ENCODE measurements around the gene CITED4. TPM values are rescaled to one million over a fixed set of nuclear protein-coding genes. Genes with fewer than 3 reads are reported as not detected.
A peak's percentile ranks its signal among the peaks of the same experiment; 100 is the strongest.

The CITED4 gene
- total and polyA plus RNA-seq, 9 of the 15 experiments (the other 6 are each of a cell fraction or from before 2014, with no cell fraction given), result 0.11 to 1.2 (median 0.17) TPM; not detected in 2

- TF ChIP-seq ZC3H4 (CRISPR knock-in tag; IDR thresholded peaks at IDR 0.05; ENCODE audit: borderline replicate concordance), result no peak
- TF ChIP-seq SIN3A (IDR thresholded peaks at IDR 0.05; ENCODE audit: borderline replicate concordance in 2 of 2, control insufficient read depth in 1 of 2, low read depth in 2 of 2, low read length in 2 of 2), result no peak
- no peak for TF ChIP-seq SOX6 (IDR thresholded peaks at IDR 0.05)
- TF ChIP-seq NR4A1 (CRISPR knock-in tag; IDR thresholded peaks at IDR 0.05), result no peak
- 0 out of 2 replicates have a peak, but pooled peaks have one; percentile 58 for TF ChIP-seq NR4A1 (tag; IDR thresholded peaks at IDR 0.05)
- no peak for TF ChIP-seq OTX1 (CRISPR knock-in tag; IDR thresholded peaks at IDR 0.05)
- peak; percentile 46 for TF ChIP-seq ZFX (CRISPR knock-in tag; IDR thresholded peaks at IDR 0.05)
- TF ChIP-seq EWSR1 (IDR thresholded peaks at IDR 0.05; ENCODE audit: borderline replicate concordance, low read depth, partially characterized antibody), result no peak
- TF ChIP-seq ZNF655 (CRISPR knock-in tag; IDR thresholded peaks at IDR 0.05), result no peak
- TF ChIP-seq CREB3L1 (IDR thresholded peaks at IDR 0.05; ENCODE audit: borderline replicate concordance, low read depth), result no peak
- TF ChIP-seq L3MBTL2 (IDR thresholded peaks at IDR 0.05), result no peak
- TF ChIP-seq, protein P1, sequence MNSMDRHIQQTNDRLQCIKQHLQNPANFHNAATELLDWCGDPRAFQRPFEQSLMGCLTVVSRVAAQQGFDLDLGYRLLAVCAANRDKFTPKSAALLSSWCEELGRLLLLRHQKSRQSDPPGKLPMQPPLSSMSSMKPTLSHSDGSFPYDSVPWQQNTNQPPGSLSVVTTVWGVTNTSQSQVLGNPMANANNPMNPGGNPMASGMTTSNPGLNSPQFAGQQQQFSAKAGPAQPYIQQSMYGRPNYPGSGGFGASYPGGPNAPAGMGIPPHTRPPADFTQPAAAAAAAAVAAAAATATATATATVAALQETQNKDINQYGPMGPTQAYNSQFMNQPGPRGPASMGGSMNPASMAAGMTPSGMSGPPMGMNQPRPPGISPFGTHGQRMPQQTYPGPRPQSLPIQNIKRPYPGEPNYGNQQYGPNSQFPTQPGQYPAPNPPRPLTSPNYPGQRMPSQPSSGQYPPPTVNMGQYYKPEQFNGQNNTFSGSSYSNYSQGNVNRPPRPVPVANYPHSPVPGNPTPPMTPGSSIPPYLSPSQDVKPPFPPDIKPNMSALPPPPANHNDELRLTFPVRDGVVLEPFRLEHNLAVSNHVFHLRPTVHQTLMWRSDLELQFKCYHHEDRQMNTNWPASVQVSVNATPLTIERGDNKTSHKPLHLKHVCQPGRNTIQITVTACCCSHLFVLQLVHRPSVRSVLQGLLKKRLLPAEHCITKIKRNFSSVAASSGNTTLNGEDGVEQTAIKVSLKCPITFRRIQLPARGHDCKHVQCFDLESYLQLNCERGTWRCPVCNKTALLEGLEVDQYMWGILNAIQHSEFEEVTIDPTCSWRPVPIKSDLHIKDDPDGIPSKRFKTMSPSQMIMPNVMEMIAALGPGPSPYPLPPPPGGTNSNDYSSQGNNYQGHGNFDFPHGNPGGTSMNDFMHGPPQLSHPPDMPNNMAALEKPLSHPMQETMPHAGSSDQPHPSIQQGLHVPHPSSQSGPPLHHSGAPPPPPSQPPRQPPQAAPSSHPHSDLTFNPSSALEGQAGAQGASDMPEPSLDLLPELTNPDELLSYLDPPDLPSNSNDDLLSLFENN (IDR thresholded peaks at IDR 0.05; ENCODE audit: low read depth in 2 of 2, low read length in 2 of 2), result no peak
- 0 out of 2 replicates have a peak, but pooled peaks have one; percentile 26 for TF ChIP-seq SMAD4 (CRISPR knock-in tag; conservative IDR thresholded peaks at IDR 0.05)
- TF ChIP-seq DMBX1 (CRISPR knock-in tag; IDR thresholded peaks at IDR 0.05; ENCODE audit: borderline replicate concordance), result 0 out of 2 replicates have a peak, but pooled peaks have one; percentile 57
- no peak for TF ChIP-seq ZNF609 (CRISPR knock-in tag; IDR thresholded peaks at IDR 0.05; ENCODE audit: borderline replicate concordance)
- TF ChIP-seq ZKSCAN3 (CRISPR knock-in tag; IDR thresholded peaks at IDR 0.05), result no peak
- no peak for TF ChIP-seq CTBP1 (IDR thresholded peaks at IDR 0.05; ENCODE audit: borderline replicate concordance)
Observed at GRCh38 chr1:40877698-40878097, 15.5 kb upstream of the CITED4 start (continued).

Measured in K562 (cell line).